GM23338 (cell line): ENCODE results near the gene CATSPERD. TPM values are rescaled to one million over a fixed set of nuclear protein-coding genes. Genes with fewer than 3 reads are reported as not detected.

ENCODE experiments used
- ATAC-seq: fragments of 200-7000 bp; cut with Tn5 transposase; 3 replicates; pipeline ENCODE4 v1.9.1; 2020
- DNase-seq: peaks from one replicate; pipeline ENCODE4 v3.0.0-alpha.2; 2015; ENCODE audit warnings: low spot score
- H2AFZ ChIP-seq: fragments of 200-600 bp; sonication (generic); 2 replicates; pipeline ENCODE4 v1.8.0; 2016; ENCODE audit warnings: antibody characterized with exemption, mild to moderate bottlenecking, moderate library complexity
- H3F3A ChIP-seq: fragments of 200-600 bp; sonication (generic); replicated peaks from 2 replicates; pipeline ENCODE4 v1.8.0; 2017; ENCODE audit warnings: antibody characterized with exemption, mixed run types, low read depth
- H3K27ac ChIP-seq: fragments of 200-600 bp; sonication (generic); 2 replicates; pipeline ENCODE4 v1.6.1; 2016; ENCODE audit warnings: low read depth
- H3K27me3 ChIP-seq: fragments of 200-600 bp; sonication (generic); 2 replicates; pipeline ENCODE4 v1.8.0; 2016; ENCODE audit warnings: mild to moderate bottlenecking, mixed run types, moderate library complexity; ENCODE audit not compliant: insufficient read depth
- H3K36me3 ChIP-seq: fragments of 200-600 bp; sonication (generic); 2 replicates; pipeline ENCODE4 v1.8.0; 2016; ENCODE audit warnings: mild to moderate bottlenecking; ENCODE audit not compliant: insufficient read depth
- H3K4me1 ChIP-seq: fragments of 200-600 bp; sonication (generic); 2 replicates; pipeline ENCODE4 v1.8.0; 2016; ENCODE audit warnings: mild to moderate bottlenecking, moderate library complexity; ENCODE audit not compliant: insufficient read depth
- H3K4me2 ChIP-seq: fragments of 200-600 bp; sonication (generic); 2 replicates; pipeline ENCODE4 v1.7.1; 2017; ENCODE audit warnings: mixed run types
- H3K4me3 ChIP-seq: fragments of 200-600 bp; sonication (generic); 2 replicates; pipeline ENCODE4 v1.6.1; 2016; ENCODE audit warnings: mixed run types
- H3K79me2 ChIP-seq: fragments of 200-600 bp; sonication (generic); replicated peaks from 2 replicates; pipeline ENCODE4 v1.8.0; 2017; ENCODE audit warnings: mild to moderate bottlenecking; ENCODE audit not compliant: insufficient read depth
- H3K9me2 ChIP-seq: fragments of 200-600 bp; sonication (generic); 2 replicates; pipeline ENCODE4 v1.8.0; 2017; ENCODE audit not compliant: insufficient read depth
- H4K20me1 ChIP-seq: fragments of 200-600 bp; sonication (generic); replicated peaks from 2 replicates; pipeline ENCODE4 v1.8.0; 2017; ENCODE audit warnings: mild to moderate bottlenecking; ENCODE audit not compliant: insufficient read depth
- H3K27ac Mint-ChIP-seq: 2 replicates; pipeline ENCODE4 v1.8.0; 2020; ENCODE audit warnings: inconsistent platforms, mild to moderate bottlenecking, moderate library complexity, mixed read lengths
- H3K27me3 Mint-ChIP-seq: 3 replicates; pipeline ENCODE4 v1.8.0; 2022; ENCODE audit warnings: low read depth, mild to moderate bottlenecking, moderate library complexity, mixed read lengths, inconsistent platforms; ENCODE audit not compliant: insufficient read depth, poor library complexity
- H3K36me3 Mint-ChIP-seq: 3 replicates; pipeline ENCODE4 v1.8.0; 2021; ENCODE audit warnings: low read depth, mild to moderate bottlenecking, inconsistent platforms, moderate library complexity, mixed read lengths
- H3K4me1 Mint-ChIP-seq: 3 replicates; pipeline ENCODE4 v1.8.0; 2020; ENCODE audit warnings: mild to moderate bottlenecking, inconsistent platforms, mixed read lengths
- H3K4me3 Mint-ChIP-seq: 3 replicates; pipeline ENCODE4 v1.8.0; 2021; ENCODE audit warnings: moderate library complexity, mild to moderate bottlenecking, inconsistent platforms, mixed read lengths
- H3K9me3 Mint-ChIP-seq: 3 replicates; pipeline ENCODE4 v1.8.0; 2020; ENCODE audit warnings: moderate library complexity, mild to moderate bottlenecking, inconsistent platforms, mixed read lengths
- CREB1 ChIP-seq: fragments of 250-450 bp; sonication (Bioruptor Pico); IDR thresholded peaks from 2 replicates; pipeline ENCODE4 v1.5.0; 2020; ENCODE audit warnings: low read depth, mild to moderate bottlenecking, moderate library complexity
- EZH2phosphoT487 ChIP-seq: fragments of 200-600 bp; sonication (generic); IDR thresholded peaks from one replicate; pipeline ENCODE4 v1.8.1; 2018; ENCODE audit warnings: antibody characterized with exemption; ENCODE audit not compliant: unreplicated experiment
- STAT1 ChIP-seq: IDR thresholded peaks from one replicate; pipeline ENCODE4 v1.6.1; 2016; ENCODE audit warnings: antibody characterized with exemption; ENCODE audit not compliant: unreplicated experiment
- ZNF114 ChIP-seq: fragments of 250-450 bp; sonication (Bioruptor Pico); IDR thresholded peaks from 2 replicates; pipeline ENCODE4 v1.5.0; 2020; ENCODE audit warnings: mild to moderate bottlenecking, moderate library complexity
- ZNF462 ChIP-seq: fragments of 250-450 bp; sonication (Bioruptor Pico); IDR thresholded peaks from 2 replicates; pipeline ENCODE4 v1.5.0; 2020; ENCODE audit warnings: mild to moderate bottlenecking, moderate library complexity
- polyA plus RNA-seq: library from polyadenylated mRNA; unstranded; fragments of >200 nt; fragmentation: Nextera tagmentation; extraction: Ambion mirVana; gene quantifications from 2 replicates; pipeline ENCODE4 v1.2.1, GENCODE V29; 2016
- total RNA-seq: library from RNA; depleted of rRNA; stranded (reverse); fragments of >200 nt; shearing (Covaris generic); gene quantifications from 2 replicates; pipeline ENCODE4 v1.2.3, GENCODE V29; 2014
- TF ChIP-seq, protein P1 (sequence below), 2 experiments: fragments of 200-600 bp in 1 of 2; sonication (generic) in 1 of 2; conservative IDR thresholded peaks; 2 replicates each; pipeline versions ENCODE4 v1.5.1 to v1.6.1; 2016 to 2017; ENCODE audit warnings: antibody characterized with exemption in 2 of 2, low read depth in 2 of 2, mild to moderate bottlenecking in 2 of 2, moderate library complexity in 1 of 2

The CATSPERD gene
- total and polyA plus RNA-seq, 2 experiments from 2014 or later, result 0.17 TPM; not detected in 1

GRCh38 chr19:5787409-5788182 lies 67.2 kb downstream of the CATSPERD start:
- no peak overlapping the region for H3K4me3 Mint-ChIP-seq
- no peaks in the 10 kb centered on the region; the same call in 1 of the 3 replicates for H3K9me3 Mint-ChIP-seq

More at GRCh38 chr19:5787409-5788182, 67.2 kb downstream of the CATSPERD start:
- Histone ChIP-seq H4K20me1 (peaks cover 3% of the 10 kb centered on the region; the same call in 1 of the 2 replicates), H2AFZ (no peak overlapping the region), H3F3A (no peaks in the 10 kb centered on the region), H3K79me2 (no peaks in the 10 kb centered on the region), H3K4me1 (no peaks in the 10 kb centered on the region), H3K27me3 (no peaks in the 10 kb centered on the region), H3K4me2 (no peak overlapping the region), H3K36me3 (peaks cover 5% of the 10 kb centered on the region; the same call in 1 of the 2 replicates), H3K4me3 (no peak overlapping the region), H3K9me2 (no peaks in the 10 kb centered on the region), H3K27ac (no peak overlapping the region)
- DNase-seq (no peak), ATAC-seq (no peak)
- TF ChIP-seq STAT1 (no peak), EZH2phosphoT487 (no peak), ZNF462 (no peak), ZNF114 (CRISPR knock-in tag) (no peak), CREB1 (CRISPR knock-in tag) (no peak)
- TF ChIP-seq, protein P1, sequence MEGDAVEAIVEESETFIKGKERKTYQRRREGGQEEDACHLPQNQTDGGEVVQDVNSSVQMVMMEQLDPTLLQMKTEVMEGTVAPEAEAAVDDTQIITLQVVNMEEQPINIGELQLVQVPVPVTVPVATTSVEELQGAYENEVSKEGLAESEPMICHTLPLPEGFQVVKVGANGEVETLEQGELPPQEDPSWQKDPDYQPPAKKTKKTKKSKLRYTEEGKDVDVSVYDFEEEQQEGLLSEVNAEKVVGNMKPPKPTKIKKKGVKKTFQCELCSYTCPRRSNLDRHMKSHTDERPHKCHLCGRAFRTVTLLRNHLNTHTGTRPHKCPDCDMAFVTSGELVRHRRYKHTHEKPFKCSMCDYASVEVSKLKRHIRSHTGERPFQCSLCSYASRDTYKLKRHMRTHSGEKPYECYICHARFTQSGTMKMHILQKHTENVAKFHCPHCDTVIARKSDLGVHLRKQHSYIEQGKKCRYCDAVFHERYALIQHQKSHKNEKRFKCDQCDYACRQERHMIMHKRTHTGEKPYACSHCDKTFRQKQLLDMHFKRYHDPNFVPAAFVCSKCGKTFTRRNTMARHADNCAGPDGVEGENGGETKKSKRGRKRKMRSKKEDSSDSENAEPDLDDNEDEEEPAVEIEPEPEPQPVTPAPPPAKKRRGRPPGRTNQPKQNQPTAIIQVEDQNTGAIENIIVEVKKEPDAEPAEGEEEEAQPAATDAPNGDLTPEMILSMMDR (conservative IDR thresholded peaks at IDR 0.05; ENCODE audit: low read depth in 2 of 2), result no peak
- no peak overlapping the region for H3K27ac Mint-ChIP-seq
- peaks cover 41% of the 10 kb centered on the region for H3K36me3 Mint-ChIP-seq
- H3K4me1 Mint-ChIP-seq, result peaks cover 5% of the 10 kb centered on the region; the same call in 2 of the 3 replicates
- H3K27me3 Mint-ChIP-seq, result peaks cover 19% of the 10 kb centered on the region
